IMR-90 (cell line): ENCODE measurements around the gene KRTAP9-6. TPM values are rescaled to one million over a fixed set of nuclear protein-coding genes. Genes with fewer than 3 reads are reported as not detected.

Experiments used
- ATAC-seq: fragments of 200-7000 bp; cut with Tn5 transposase; 2 replicates; pipeline ENCODE4 v1.9.1; 2020; ENCODE audit warnings: low read depth, mild to moderate bottlenecking, moderate library complexity
- BruUV-seq: library from RNA; stranded (reverse); fragments of 400-500 nt; replicated peaks from 2 replicates; lab custom pipeline; 2021; lab: Mats Ljungman, UMichigan
- CTCF ChIA-PET: fragments of 300-600 bp; formaldehyde crosslinking; extraction: SDS; loops from one replicate; lab custom pipeline; 2021; ENCODE audit warnings: antibody characterized with exemption; lab: Yijun Ruan, JAX
- POLR2A ChIA-PET: fragments of 300-600 bp; sonication (Branson Sonifier 250); formaldehyde crosslinking; loops from one replicate; lab custom pipeline; 2022; ENCODE audit warnings: antibody characterized with exemption; ENCODE audit not compliant: unreplicated experiment; lab: Charles Lee
- DNase-seq: peaks from one replicate; pipeline ENCODE4 v3.0.0; 2013
- H2AFZ ChIP-seq: replicated peaks from 2 replicates; pipeline ENCODE3; 2013; ENCODE audit warnings: low read length, mild to moderate bottlenecking; ENCODE audit not compliant: poor library complexity
- H2AK5ac ChIP-seq: 2 replicates; pipeline ENCODE4 v1.6.1; 2013; ENCODE audit warnings: low read depth, low read length, inconsistent platforms
- H2AK9ac ChIP-seq: replicated peaks from 2 replicates; pipeline ENCODE3; 2013; ENCODE audit warnings: mild to moderate bottlenecking, low read depth, low read length, moderate library complexity; ENCODE audit not compliant: poor library complexity
- H2BK120ac ChIP-seq: 2 replicates; pipeline ENCODE4 v1.6.1; 2013; ENCODE audit warnings: low read depth, low read length, inconsistent platforms
- H2BK15ac ChIP-seq: 3 replicates; pipeline ENCODE4 v1.6.1; 2013; ENCODE audit warnings: low read depth, low read length, inconsistent platforms
- H2BK20ac ChIP-seq: 2 replicates; pipeline ENCODE4 v1.6.1; 2013; ENCODE audit warnings: low read depth, mild to moderate bottlenecking, inconsistent platforms, low read length, moderate library complexity
- H2BK5ac ChIP-seq: 2 replicates; pipeline ENCODE4 v1.6.1; 2013; ENCODE audit warnings: mild to moderate bottlenecking, low read depth, low read length, inconsistent platforms; ENCODE audit not compliant: poor library complexity, severe bottlenecking
- H3K14ac ChIP-seq: replicated peaks from 2 replicates; pipeline ENCODE4 v1.6.1; 2013; ENCODE audit warnings: low read depth, low read length, inconsistent platforms
- H3K18ac ChIP-seq: 2 replicates; pipeline ENCODE4 v1.6.1; 2013; ENCODE audit warnings: low read depth, low read length, control low read depth
- H3K23ac ChIP-seq: 2 replicates; pipeline ENCODE4 v1.6.1; 2013; ENCODE audit warnings: low read depth, low read length, inconsistent platforms
- H3K27ac ChIP-seq: 2 replicates; pipeline ENCODE4 v1.5.1; 2013; ENCODE audit warnings: mild to moderate bottlenecking, control low read depth, low read length; ENCODE audit not compliant: insufficient read depth
- H3K27me3 ChIP-seq: 2 replicates; pipeline ENCODE4 v1.6.1; 2013; ENCODE audit warnings: low read length; ENCODE audit not compliant: control insufficient read depth, insufficient read depth
- H3K36me3 ChIP-seq: 2 replicates; pipeline ENCODE4 v1.6.1; 2013; ENCODE audit warnings: low read length, mixed read lengths; ENCODE audit not compliant: control insufficient read depth, insufficient read depth
- H3K4ac ChIP-seq: 2 replicates; pipeline ENCODE4 v1.6.1; 2013; ENCODE audit warnings: low read depth, low read length, inconsistent platforms
- H3K4me1 ChIP-seq: 2 replicates; pipeline ENCODE4 v1.6.1; 2013; ENCODE audit warnings: low read length, mixed read lengths; ENCODE audit not compliant: control insufficient read depth, insufficient read depth
- H3K4me2 ChIP-seq: 2 replicates; pipeline ENCODE4 v1.6.1; 2013; ENCODE audit warnings: low read depth, mild to moderate bottlenecking, control low read depth, low read length, moderate library complexity
- H3K4me3 ChIP-seq: 2 replicates; pipeline ENCODE4 v1.5.1; 2013; ENCODE audit warnings: low read depth, mild to moderate bottlenecking, control low read depth, low read length, moderate library complexity; ENCODE audit not compliant: insufficient read depth
- H3K56ac ChIP-seq: 2 replicates; pipeline ENCODE4 v1.6.1; 2013; ENCODE audit warnings: low read length, inconsistent platforms; ENCODE audit not compliant: insufficient read depth; ENCODE audit errors: extremely low read depth
- H3K79me1 ChIP-seq, 2 experiments: 2 replicates each; pipeline ENCODE4 v1.6.1; 2013; ENCODE audit warnings: low read length in 2 of 2, inconsistent platforms in 1 of 2, low read depth in 1 of 2
- H3K9ac ChIP-seq: 2 replicates; pipeline ENCODE4 v1.6.1; 2013; ENCODE audit warnings: low read depth, low read length, control low read depth
- H3K9me1 ChIP-seq: 2 replicates; pipeline ENCODE4 v1.6.1; 2013; ENCODE audit warnings: low read length, inconsistent platforms; ENCODE audit not compliant: insufficient read depth
- H3K9me3 ChIP-seq: 2 replicates; pipeline ENCODE4 v1.6.1; 2013; ENCODE audit warnings: low read length; ENCODE audit not compliant: control insufficient read depth, insufficient read depth
- H4K20me1 ChIP-seq: 2 replicates; pipeline ENCODE4 v1.6.1; 2013; ENCODE audit warnings: low read length, inconsistent platforms; ENCODE audit not compliant: insufficient read depth
- H4K5ac ChIP-seq: 2 replicates; pipeline ENCODE4 v1.6.1; 2013; ENCODE audit warnings: mild to moderate bottlenecking, low read depth, low read length, control low read depth
- H4K8ac ChIP-seq, 2 experiments: 2 replicates each; pipeline ENCODE4 v1.6.1; 2013; ENCODE audit warnings: low read depth in 2 of 2, low read length in 2 of 2, control low read depth in 1 of 2, inconsistent platforms in 1 of 2
- H4K91ac ChIP-seq: 2 replicates; pipeline ENCODE4 v1.6.1; 2013; ENCODE audit warnings: low read depth, low read length, inconsistent platforms; ENCODE audit not compliant: insufficient read depth
- BHLHE40 ChIP-seq: fragments of 150-350 bp; IDR thresholded peaks from 2 replicates; pipeline ENCODE4 v1.6.1; 2016; ENCODE audit warnings: mild to moderate bottlenecking, low read depth, low read length
- CEBPB ChIP-seq: IDR thresholded peaks from 2 replicates; pipeline ENCODE4 v1.6.1; 2012; ENCODE audit warnings: low read depth, low read length, improper control_type of control experiment
- FOS ChIP-seq: fragments of 150-350 bp; IDR thresholded peaks from 2 replicates; pipeline ENCODE4 v1.6.1; 2016; ENCODE audit warnings: low read depth, low read length
- MXI1 ChIP-seq: IDR thresholded peaks from 2 replicates; pipeline ENCODE4 v1.6.1; 2012; ENCODE audit warnings: low read depth, mild to moderate bottlenecking, low read length, moderate library complexity, borderline replicate concordance
- RFX5 ChIP-seq: IDR thresholded peaks from 2 replicates; pipeline ENCODE4 v1.8.0; 2012; ENCODE audit warnings: low read depth, mild to moderate bottlenecking, low read length, moderate library complexity
- SMC3 ChIP-seq: fragments of 150-350 bp; IDR thresholded peaks from 2 replicates; pipeline ENCODE4 v1.6.1; 2016; ENCODE audit warnings: low read depth, mild to moderate bottlenecking, antibody characterized with exemption, low read length, moderate library complexity
- WGBS, 2 experiments: methylation state at CpG; one replicate each; pipeline versions ENCODE4 v1.1.5 to v1.1.7; 2013; ENCODE audit warnings: missing lambda C conversion rate in 2 of 2; ENCODE audit not compliant: insufficient read length in 1 of 2; ENCODE audit errors: extremely low coverage in 2 of 2; 5-methylcytosine and 5-hydroxymethylcytosine counted together
- dilution Hi-C: fragments of 300-500 bp; cut with HindIII; formaldehyde crosslinking; loops from one replicate; pipeline ENCODE4 v1.14.3; 2018; ENCODE audit warnings: low sequenced_read_pairs; ENCODE audit not compliant: unreplicated experiment
- in situ Hi-C: fragments of 300-500 bp; cut with MboI; formaldehyde crosslinking; loops from 3 replicates; pipeline ENCODE4 v1.14.3; 2019; ENCODE audit warnings: low sequenced_read_pairs, inconsistent platforms, mixed read lengths
- intact Hi-C: fragments of 100-400 bp; cut with micrococcal nuclease; formaldehyde crosslinking; loops from 2 replicates; pipeline ENCODE4 v1.10.0; 2022
- polyA plus RNA-seq, 3 experiments: library from polyadenylated mRNA; depleted of rRNA; stranded (reverse); fragments of >200 nt; gene quantifications; 2 replicates each; pipeline ENCODE4 v1.2.3, GENCODE V29; 2012; ENCODE audit warnings: low replicate concordance in 1 of 3
- total RNA-seq: library from RNA; depleted of rRNA; stranded (reverse); fragments of >200 nt; gene quantifications from 2 replicates; pipeline ENCODE4 v1.2.3, GENCODE V29; 2012

The KRTAP9-6 gene
- total and polyA plus RNA-seq, 2 of the 4 experiments (the other 2 are of a cell fraction), result not detected

DNA sequence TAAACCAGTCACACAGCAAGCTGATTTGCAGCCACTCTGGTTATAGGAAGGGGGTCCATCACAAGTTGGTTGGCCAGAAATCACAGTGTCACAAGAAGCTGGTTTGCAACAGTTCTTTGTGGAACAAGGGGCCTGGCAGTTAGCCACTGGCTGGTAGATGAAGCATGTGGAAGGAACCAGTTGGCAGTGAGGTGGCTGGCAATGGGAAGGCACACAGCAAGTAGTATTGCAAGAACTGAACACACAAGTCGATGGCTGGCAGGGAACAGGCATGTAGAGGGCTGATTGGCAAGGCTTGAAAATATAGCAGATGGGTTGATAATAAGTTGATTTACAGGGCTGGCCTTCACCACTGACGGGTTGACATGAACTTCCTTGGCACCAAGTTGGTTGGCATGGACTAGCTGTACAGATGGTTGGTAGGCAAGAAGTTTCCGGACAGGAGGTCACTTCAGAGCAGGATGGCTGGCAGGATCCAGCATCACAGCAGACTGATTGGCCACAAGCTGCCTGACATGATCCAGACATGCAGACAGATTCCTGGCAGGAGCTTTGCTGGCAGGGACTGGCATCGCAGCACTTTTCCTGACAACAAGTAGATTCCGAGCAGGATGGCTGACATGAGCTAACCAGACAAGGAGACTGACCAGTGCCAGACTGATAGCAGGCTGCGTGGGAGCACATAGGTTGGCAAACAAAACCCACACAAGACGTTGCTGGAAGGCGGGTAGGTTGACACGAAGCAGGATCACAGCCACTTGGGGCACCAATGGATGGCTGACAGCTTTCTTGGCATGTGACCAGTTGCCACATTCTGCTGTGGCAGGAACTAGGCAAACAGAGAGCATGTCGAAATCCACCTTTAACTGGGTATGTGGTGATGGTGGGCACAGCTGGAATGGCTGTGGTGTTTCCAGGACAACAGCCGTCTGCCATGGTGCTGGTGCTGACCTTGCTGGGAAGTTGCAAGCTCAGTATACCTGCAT is 37.0 kb downstream of the KRTAP9-6 start, which contains the start of gene KRTAP29-1:
KRTAP29-1 (minus strand) TSS at position 936 of the 986 bp plus-strand sequence; CDS start at position 936, 0 bp downstream.
- dilution Hi-C loops (no loop called here), intact Hi-C loops (no loop called here), in situ Hi-C loops (no loop called here)
- Histone ChIP-seq H3K23ac (no peak within 1 kb of the TSS), H3K56ac (no peak within 1 kb of the TSS), H3K9me1 (peaks cover 5% of the 10 kb centered on the region; the same call in 1 of the 2 replicates), H3K4me2 (no peak within 1 kb of the TSS), H4K8ac (no peak within 1 kb of the TSS), H3K27me3 (peaks cover 2% of the 10 kb centered on the region; the same call in 1 of the 2 replicates), H3K14ac (no peak within 1 kb of the TSS), H3K9ac (no peak within 1 kb of the TSS), H3K4ac (peak within 1 kb of the TSS; percentile 27; the same call in 1 of the 2 replicates), H2AFZ (peak within 1 kb of the TSS; percentile 47), H3K4me3 (no peak within 1 kb of the TSS), H2AK9ac (no peak within 1 kb of the TSS), H2BK120ac (no peak within 1 kb of the TSS), H2AK5ac (0 out of 2 replicates have a peak within 1 kb of the TSS, but pooled peaks have one; percentile 4), H4K91ac (no peak within 1 kb of the TSS), H3K79me1 (no peaks in the 10 kb centered on the region), H2BK5ac (no peak within 1 kb of the TSS), H3K27ac (no peak within 1 kb of the TSS), H4K20me1 (no peaks in the 10 kb centered on the region), H3K18ac (no peak within 1 kb of the TSS), H4K5ac (no peak within 1 kb of the TSS), H2BK20ac (no peak within 1 kb of the TSS), H3K36me3 (no peaks in the 10 kb centered on the region), H2BK15ac (no peak within 1 kb of the TSS), H3K9me3 (no peaks in the 10 kb centered on the region), H3K4me1 (no peaks in the 10 kb centered on the region)
- DNase-seq (no peak), ATAC-seq (no peak)
- ChIA-PET CTCF (no interaction called here), POLR2A (no interaction called here)
- TF ChIP-seq BHLHE40, result no peak
- no peak for TF ChIP-seq SMC3
- TF ChIP-seq CEBPB, result no peak
- TF ChIP-seq RFX5, result no peak
- TF ChIP-seq MXI1, result no peak
- no peak for TF ChIP-seq FOS
- 47% methylated on average over 7 of the region's 11 CpGs; no CpG with 5 or more reads in 1 of the 2 experiments for WGBS, 2 experiments
- BruUV-seq, result no TSS peak
